Embryonic facial prominence (tissue), 1 donor: Measurements from ENCODE around the gene TYMP.

ENCODE experiments used
- DNase-seq: peaks from one replicate; pipeline ENCODE4 v3.0.0-alpha.2; 2016; ENCODE audit errors: extremely low spot score

The TYMP gene, protein sequence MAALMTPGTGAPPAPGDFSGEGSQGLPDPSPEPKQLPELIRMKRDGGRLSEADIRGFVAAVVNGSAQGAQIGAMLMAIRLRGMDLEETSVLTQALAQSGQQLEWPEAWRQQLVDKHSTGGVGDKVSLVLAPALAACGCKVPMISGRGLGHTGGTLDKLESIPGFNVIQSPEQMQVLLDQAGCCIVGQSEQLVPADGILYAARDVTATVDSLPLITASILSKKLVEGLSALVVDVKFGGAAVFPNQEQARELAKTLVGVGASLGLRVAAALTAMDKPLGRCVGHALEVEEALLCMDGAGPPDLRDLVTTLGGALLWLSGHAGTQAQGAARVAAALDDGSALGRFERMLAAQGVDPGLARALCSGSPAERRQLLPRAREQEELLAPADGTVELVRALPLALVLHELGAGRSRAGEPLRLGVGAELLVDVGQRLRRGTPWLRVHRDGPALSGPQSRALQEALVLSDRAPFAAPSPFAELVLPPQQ

GRCh38 chr22:50529897-50530579, at the start of gene TYMP:
Gene TYMP (minus strand): TSS chr22:50530012. CDS start chr22:50529709, 303 bp downstream.
- DNase-seq, result no peak

- no peak for DNase-seq
Measured at GRCh38 chr22:50578776-50579310, 49.0 kb upstream of the TYMP start.

DNA sequence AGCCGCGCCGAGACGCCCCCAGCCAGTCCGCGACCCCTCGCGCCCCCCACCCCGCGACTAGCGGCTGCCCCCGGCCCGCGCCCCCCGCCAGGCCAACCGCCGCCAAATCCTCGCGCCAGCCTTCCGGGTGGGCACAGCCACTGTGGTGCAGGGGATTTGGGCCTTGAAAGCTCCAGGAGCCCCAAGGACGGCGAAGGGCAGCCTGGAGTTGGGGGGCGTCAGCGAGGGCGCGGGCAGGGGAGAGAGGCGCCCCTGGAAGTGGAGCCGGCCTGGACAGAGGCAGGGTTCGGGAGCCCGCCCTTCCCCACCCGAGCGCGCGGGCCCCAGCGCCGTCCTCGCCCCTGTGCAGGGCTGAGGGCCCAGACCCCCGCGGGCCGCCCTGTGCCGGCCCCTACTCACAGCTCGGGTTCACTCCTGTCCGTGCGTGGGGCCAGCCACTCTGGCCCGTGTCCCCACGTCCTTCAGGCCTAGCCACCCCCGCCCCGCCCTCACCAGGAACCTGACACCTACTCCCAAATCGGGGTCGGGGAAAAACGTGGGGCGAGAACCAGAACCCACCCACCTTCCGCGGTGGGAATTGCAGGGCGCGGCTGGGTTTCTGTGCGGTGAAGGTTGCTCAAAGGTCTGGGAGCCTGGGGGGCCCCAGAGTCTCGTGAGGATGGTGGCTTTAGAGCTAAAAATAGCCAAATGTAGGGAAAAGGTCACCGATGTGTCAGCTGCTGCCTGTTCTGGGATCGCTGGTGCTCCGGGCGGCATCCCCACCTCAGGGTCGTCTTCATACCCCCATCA, 48.4 kb upstream of the TYMP start, which contains the start of gene CPT1B:
Gene CPT1B, minus strand, starts transcription at position 441 of the 789 bp plus-strand sequence. CDS start 512 bp downstream, outside the sequence.
- no peak for DNase-seq

- DNase-seq, result no peak
Measured at GRCh38 chr22:50577697-50577986, 47.8 kb upstream of the TYMP start.

GRCh38 chr22:50576806-50577696, 47.2 kb upstream of the TYMP start:
- DNase-seq, result no peak

DNA sequence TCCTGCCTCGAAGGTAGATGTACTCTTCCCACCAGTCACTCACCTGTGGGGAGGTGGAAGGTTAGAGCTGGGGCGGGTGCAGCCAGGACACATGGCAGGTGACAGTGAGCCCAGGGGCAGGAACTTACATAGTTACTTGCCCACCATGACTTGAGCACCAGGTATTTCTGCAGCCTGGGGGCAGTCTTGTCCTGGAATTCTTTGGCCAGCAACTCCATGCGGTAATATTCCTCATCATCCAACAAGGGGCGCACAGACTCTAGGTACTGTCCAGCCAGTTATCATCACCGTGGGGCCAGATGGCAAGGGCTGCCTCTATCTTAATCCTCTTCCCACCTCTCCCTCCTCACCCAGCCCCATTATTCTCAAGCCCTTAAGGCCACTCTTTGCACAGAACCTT, 46.3 kb upstream of the TYMP start:
- DNase-seq, result no peak

DNA sequence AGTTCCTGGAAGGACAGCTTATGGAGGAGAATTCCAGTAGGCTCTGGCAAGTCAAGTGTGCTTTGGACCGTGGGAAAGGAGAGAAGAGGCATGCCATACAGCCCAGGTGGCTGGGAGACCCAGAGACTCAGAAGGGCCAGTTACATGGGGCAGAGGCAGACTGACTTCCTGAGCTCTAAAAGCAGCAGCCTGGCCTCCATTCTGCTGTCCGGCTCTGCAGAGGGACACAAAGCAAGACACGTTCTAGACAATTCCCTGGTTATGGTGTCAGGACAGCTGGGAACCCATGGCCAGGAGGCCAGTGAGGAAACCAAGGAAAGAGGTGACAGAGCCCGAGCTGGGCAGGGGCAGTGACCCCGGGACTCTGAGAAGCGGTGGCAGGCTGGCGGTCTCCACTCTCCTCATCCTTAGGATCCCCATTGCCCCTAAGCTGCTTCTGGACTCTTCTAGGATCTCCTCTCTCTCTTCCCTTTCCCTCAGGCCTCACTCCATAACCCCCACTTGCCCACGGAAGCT, 45.7 kb upstream of the TYMP start:
- DNase-seq, result no peak

- no peak for DNase-seq
Measured at GRCh38 chr22:50574383-50574755, 44.6 kb upstream of the TYMP start.

- no peak for DNase-seq
Measured at GRCh38 chr22:50573491-50574382, 43.9 kb upstream of the TYMP start.

GRCh38 chr22:50572965-50573364, 43.2 kb upstream of the TYMP start:
- no peak for DNase-seq

DNA sequence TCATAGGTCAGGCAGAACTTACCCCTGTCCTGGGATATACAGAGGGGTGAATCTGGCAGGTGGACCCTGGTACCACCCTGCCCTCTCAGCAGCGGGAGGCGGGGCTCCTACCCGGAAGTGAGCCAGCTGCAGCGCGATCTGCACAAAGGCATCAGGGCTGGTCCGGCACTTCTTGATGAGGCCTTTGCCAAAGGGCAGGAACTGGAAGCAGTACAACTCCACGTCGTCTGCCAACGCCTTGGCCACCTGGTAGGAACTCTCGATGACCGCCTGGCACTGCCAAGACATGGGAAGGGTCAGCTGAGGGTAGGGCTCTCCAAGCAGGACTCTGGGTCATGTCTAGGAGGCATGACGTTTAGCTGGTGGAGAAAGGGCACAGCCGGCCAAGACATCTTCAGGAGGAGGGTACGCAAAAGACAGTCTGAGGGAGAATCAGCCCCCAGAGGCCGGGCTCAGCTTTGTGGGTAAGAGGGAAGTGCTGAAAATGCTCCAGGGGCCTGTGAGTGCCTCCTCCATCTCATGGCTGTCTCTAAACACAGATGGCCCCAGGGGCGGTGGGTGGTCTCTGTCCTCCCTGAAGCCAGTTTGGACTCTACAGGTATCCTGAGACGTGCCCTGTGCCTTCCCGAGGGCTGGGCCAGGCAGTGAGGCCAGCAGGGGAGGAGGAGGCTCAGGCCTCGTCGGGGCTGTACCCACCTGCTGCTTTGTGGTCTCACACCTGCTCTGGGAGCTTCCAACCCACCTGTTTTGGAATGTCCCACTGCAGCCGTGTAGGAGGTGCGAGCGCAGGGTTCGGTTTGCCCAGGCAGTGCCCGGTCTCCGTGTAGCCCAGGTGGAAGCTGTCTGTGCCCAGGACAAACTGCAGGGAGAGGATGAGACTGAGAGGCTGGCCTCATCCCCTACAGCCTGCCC, 41.7 kb upstream of the TYMP start:
- DNase-seq, result no peak

- DNase-seq, result no peak
Measured at GRCh38 chr22:50570861-50571260, 41.0 kb upstream of the TYMP start.

- no peak for DNase-seq
Measured at GRCh38 chr22:50569896-50570535, 40.2 kb upstream of the TYMP start.

- no peak for DNase-seq
Measured at GRCh38 chr22:50569041-50569459, 39.2 kb upstream of the TYMP start.

DNA sequence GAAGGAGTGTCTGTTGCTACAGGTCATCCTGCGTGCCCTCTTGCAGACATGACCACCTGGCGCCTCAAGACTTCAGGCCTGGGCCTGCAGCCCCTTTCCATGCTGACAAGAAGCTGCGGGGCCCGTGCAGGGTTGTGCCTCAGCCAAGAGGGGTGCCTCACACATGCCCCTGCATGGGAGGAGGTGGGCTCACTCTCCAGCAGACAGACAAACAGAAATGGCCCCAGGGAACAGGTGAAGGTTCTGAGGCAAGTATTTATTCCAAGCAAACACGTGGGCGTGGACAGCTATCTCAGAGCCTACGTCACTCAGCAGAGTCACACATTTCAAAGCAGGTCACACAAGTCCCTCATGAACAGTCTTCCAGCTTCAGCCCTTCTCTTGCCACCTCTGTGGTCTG, 38.8 kb upstream of the TYMP start:
- DNase-seq, result no peak

DNA sequence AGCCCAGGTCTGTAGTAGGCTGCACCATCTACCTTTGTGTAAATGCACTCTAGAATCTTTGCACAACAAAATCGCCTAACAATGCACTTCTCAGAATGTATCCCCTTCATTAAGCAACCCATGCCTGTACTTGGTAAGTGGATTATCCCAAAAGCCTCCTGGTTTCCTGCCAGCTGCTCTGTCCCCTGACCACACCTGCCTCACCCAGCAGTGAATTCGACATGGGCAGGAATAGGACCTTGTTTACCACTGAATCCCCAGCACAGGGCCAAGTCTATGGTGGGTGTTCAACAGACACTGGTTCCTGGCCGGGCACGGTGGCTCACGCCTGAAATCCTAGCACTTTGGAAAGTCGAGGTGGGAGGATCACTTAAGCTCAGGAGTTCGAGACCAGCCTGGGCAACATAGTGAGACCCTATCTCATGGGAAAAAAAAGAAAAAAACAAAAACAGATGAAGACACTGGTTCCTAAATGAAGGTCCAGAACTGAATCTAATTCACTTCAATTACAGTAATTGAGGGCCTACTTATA, 38.0 kb upstream of the TYMP start:
- no peak for DNase-seq

DNA sequence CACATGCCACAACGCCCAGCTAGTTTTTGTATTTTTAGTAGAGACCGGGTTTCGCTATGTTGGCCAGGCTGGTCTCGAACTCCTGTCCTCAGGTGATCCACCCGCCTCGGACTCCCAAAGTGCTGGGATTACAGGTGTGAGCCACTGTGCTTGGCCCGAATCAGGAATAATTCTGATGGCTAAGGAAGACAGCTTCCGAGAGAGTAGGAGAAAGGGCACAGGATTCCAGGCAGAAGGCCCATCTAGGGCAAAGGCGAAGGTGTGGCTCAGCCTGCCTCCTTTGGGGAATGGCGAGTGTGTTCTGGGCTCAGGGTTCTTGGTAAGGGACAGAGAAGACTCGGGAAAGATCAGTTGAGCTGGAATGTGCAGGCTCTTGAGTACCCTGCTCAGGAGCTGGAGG, 34.5 kb upstream of the TYMP start:
- no peak for DNase-seq
